ENCODE measurements around the gene FAM107A. TPM values are rescaled to one million over a fixed set of nuclear protein-coding genes. Genes with fewer than 3 reads are reported as not detected.

The FAM107A gene
- total and polyA plus RNA-seq, 2 experiments from 2014 or later = 1.0 to 1.1 TPM

DNA sequence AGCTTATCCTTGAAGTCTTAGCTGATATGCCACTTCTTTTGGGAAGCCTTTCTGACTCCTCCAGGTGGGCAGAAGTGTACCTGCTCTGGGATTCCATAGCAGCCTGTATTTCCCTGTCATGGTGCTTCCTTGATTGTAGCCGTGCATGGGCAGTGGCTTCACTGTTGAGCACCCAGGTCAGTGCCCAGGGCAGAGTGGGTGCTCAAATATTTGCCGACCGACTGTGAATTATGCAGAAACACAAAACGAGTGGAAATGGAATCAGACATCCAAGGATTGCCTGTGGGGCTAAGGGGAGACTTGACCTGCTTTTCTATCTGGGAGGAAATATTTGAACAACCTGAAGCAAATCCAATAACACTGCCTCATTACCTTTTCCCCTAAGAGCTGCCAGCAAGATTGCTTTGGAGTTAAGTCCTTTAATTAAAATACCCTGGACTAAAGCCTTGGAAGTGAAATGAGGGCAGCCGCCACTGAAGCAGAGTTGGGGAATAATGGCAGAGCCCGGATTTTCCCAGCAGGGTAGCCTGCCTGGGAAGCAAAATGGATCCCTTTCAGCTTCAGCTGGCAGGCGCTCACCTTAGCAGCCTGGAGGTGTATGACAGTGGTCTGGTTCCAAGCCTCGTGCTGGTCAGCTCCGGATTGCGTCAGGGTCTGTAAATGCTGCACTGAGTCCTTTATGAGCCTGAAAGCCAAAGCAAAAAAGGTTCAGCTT lies 55.1 kb downstream of the FAM107A start:
- ATAC-seq (peak; percentile 77), DNase-seq (ENCODE audit: low spot score) (peak; percentile 53)
- no peaks in the 10 kb centered on the region for H3K27me3 ChIP-seq (ENCODE audit: insufficient read depth)
- Mint-ChIP-seq H3K36me3 (ENCODE audit: low read depth) (no peaks in the 10 kb centered on the region), H3K27ac (no peak overlapping the region), H3K4me1 (peaks cover 33% of the 10 kb centered on the region), H3K27me3 (ENCODE audit: insufficient read depth, low read depth, poor library complexity) (peaks cover 9% of the 10 kb centered on the region), H3K9me3 (peaks cover 9% of the 10 kb centered on the region; the same call in 1 of the 3 replicates), H3K4me3 (no peak overlapping the region; the same call in 2 of the 3 replicates)
- no peaks in the 10 kb centered on the region for H3K9me2 ChIP-seq (ENCODE audit: insufficient read depth)
- H3K27ac ChIP-seq (ENCODE audit: low read depth) = no peak overlapping the region
- no peaks in the 10 kb centered on the region for H3K36me3 ChIP-seq (ENCODE audit: insufficient read depth)
- H3K4me1 ChIP-seq (ENCODE audit: insufficient read depth) = peaks cover 26% of the 10 kb centered on the region
- no peaks in the 10 kb centered on the region for H3K79me2 ChIP-seq (replicated peaks; ENCODE audit: insufficient read depth)
- peak; percentile 49 for TF ChIP-seq REST (IDR thresholded peaks at IDR 0.05; ENCODE audit: unreplicated experiment)
- TF ChIP-seq EZH2phosphoT487 (IDR thresholded peaks at IDR 0.05; ENCODE audit: unreplicated experiment) = no peak
- no peak for TF ChIP-seq CTCF (conservative IDR thresholded peaks at IDR 0.05; ENCODE audit: low read depth in 2 of 2)
- H3F3A ChIP-seq (replicated peaks; ENCODE audit: low read depth) = no peaks in the 10 kb centered on the region
- no peak overlapping the region for H3K4me3 ChIP-seq
- peak overlapping the region; percentile 94 for H2AFZ ChIP-seq
- H4K20me1 ChIP-seq (replicated peaks; ENCODE audit: insufficient read depth) = no peaks in the 10 kb centered on the region
- H3K4me2 ChIP-seq = no peak overlapping the region

GRCh38 chr3:58521336-58521670 lies 55.9 kb downstream of the FAM107A start:
- no peak overlapping the region for H3K4me3 ChIP-seq
- no peaks in the 10 kb centered on the region for H4K20me1 ChIP-seq (replicated peaks; ENCODE audit: insufficient read depth)
- no peaks in the 10 kb centered on the region for H3K27me3 ChIP-seq (ENCODE audit: insufficient read depth)
- H3K4me1 ChIP-seq (ENCODE audit: insufficient read depth) = peaks cover 26% of the 10 kb centered on the region
- H3K9me3 Mint-ChIP-seq = peaks cover 7% of the 10 kb centered on the region; the same call in 1 of the 3 replicates
- no peaks in the 10 kb centered on the region for H3K36me3 Mint-ChIP-seq (ENCODE audit: low read depth)
- H3K4me1 Mint-ChIP-seq = peaks cover 33% of the 10 kb centered on the region
- H3K27ac ChIP-seq (ENCODE audit: low read depth) = no peak overlapping the region
- H3K27ac Mint-ChIP-seq = no peak overlapping the region
- no peaks in the 10 kb centered on the region for H3K36me3 ChIP-seq (ENCODE audit: insufficient read depth)
- no peak overlapping the region for H3K4me3 Mint-ChIP-seq
- no peaks in the 10 kb centered on the region for H3F3A ChIP-seq (replicated peaks; ENCODE audit: low read depth)
- H3K27me3 Mint-ChIP-seq (ENCODE audit: insufficient read depth, low read depth, poor library complexity) = peaks cover 5% of the 10 kb centered on the region
- no peaks in the 10 kb centered on the region for H3K79me2 ChIP-seq (replicated peaks; ENCODE audit: insufficient read depth)
- H3K9me2 ChIP-seq (ENCODE audit: insufficient read depth) = no peaks in the 10 kb centered on the region
- 0 out of 2 replicates have a peak overlapping the region, but pooled peaks have one; percentile 94 for H2AFZ ChIP-seq
- H3K4me2 ChIP-seq = no peak overlapping the region
- no peak for DNase-seq (ENCODE audit: low spot score)
- no peak for ATAC-seq
- TF ChIP-seq JUNB (IDR thresholded peaks at IDR 0.05; ENCODE audit: unreplicated experiment) (no peak), ZNF331 (CRISPR knock-in tag; IDR thresholded peaks at IDR 0.05; ENCODE audit: low read depth) (no peak), STAT1 (IDR thresholded peaks at IDR 0.05; ENCODE audit: unreplicated experiment) (no peak), EZH2 (IDR thresholded peaks at IDR 0.05; ENCODE audit: low read depth, unreplicated experiment) (no peak), ZNF114 (CRISPR knock-in tag; IDR thresholded peaks at IDR 0.05) (no peak), REST (IDR thresholded peaks at IDR 0.05; ENCODE audit: unreplicated experiment) (no peak), EZH2phosphoT487 (IDR thresholded peaks at IDR 0.05; ENCODE audit: unreplicated experiment) (no peak), CTCF (conservative IDR thresholded peaks at IDR 0.05; ENCODE audit: low read depth in 2 of 2) (no peak), NANOG (IDR thresholded peaks at IDR 0.05; ENCODE audit: borderline replicate concordance) (no peak)
- TF ChIP-seq, protein P1, sequence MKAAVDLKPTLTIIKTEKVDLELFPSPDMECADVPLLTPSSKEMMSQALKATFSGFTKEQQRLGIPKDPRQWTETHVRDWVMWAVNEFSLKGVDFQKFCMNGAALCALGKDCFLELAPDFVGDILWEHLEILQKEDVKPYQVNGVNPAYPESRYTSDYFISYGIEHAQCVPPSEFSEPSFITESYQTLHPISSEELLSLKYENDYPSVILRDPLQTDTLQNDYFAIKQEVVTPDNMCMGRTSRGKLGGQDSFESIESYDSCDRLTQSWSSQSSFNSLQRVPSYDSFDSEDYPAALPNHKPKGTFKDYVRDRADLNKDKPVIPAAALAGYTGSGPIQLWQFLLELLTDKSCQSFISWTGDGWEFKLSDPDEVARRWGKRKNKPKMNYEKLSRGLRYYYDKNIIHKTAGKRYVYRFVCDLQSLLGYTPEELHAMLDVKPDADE (IDR thresholded peaks at IDR 0.05) = no peak
